ENCODE results near the gene PIK3R1.

The PIK3R1 gene

DNA sequence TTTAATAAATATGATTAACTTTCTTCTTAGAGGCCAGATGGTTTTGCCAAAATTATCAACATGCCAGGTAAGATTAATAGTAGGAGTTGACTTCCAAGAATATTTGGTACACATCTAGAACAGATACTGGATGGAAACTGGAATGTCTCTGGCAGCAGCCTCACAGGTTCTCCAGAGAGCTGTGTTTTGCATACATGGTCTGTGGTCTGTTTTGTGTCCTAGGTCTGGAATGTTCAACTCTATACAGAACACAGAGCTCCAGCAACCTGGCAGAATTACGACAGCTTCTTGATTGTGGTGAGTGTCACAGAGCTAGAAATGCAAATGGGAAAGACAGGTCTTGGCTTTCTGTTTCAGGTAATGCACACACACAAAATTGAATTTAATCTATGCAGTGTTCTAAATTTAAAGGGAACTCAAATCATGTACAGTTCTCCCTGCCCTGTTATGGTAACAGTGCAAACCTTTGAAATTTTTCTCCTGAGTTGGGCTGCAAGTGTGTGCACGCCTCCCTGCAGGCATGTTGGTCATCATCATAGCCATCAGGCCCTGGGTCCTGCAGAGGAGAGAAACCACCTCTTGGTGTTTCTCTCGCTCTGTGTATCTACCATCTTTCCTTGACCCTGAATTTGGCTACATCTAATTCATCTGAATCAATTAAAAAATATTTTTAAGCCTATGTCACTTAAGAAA, 58.3 kb downstream of the PIK3R1 start:
- H3K36me3 Mint-ChIP-seq: peaks cover 11% of the 10 kb centered on the region
- no peaks in the 10 kb centered on the region for H3K27me3 Mint-ChIP-seq
- no peaks in the 10 kb centered on the region for H3K9me3 Mint-ChIP-seq (ENCODE audit: low read depth)
- H3K27ac Mint-ChIP-seq: peak overlapping the region; percentile 36
- H3K4me1 Mint-ChIP-seq (ENCODE audit: low read depth): peaks cover 67% of the 10 kb centered on the region
- no peak overlapping the region for H3K4me3 Mint-ChIP-seq

DNA sequence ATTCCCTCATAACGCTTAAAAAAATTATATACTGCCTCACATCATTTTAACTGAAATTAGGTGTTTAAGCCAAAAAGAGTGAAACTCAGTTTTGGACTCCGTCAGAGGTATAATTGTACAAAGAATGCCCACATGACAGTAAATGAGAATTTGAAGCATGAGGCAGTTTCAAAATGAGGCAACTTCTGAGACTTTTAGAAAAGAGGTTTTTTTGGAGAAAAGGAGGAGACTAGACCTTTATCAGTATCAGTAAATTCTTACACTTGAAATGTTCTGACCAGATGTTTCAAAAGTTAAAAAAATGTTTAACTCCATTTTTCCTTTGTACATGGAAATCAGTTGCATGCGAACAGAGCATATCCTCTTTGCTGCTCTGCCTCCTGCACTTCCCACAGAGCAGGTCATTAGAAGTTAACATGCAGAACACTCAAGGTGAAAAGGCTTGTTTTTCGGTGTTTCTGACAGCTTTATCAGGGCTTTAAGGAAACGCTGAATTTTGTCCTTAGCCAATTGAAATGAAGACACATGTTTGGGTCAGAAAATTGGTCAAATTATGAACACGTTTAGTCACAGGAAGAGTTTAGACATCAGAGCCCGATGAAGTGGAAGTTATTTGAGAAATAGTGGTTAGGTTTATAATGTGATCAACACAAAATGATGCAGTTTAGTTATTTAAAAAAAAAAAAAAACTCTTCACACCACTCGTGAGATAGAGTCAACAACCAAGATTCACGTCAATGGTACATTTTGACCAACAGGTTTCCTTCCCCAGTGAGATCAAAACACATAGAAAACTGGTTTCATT, 59.5 kb downstream of the PIK3R1 start:
- H3K36me3 Mint-ChIP-seq: peaks cover 11% of the 10 kb centered on the region
- H3K4me1 Mint-ChIP-seq (ENCODE audit: low read depth): peaks cover 68% of the 10 kb centered on the region
- peak overlapping the region; percentile 14 for H3K4me3 Mint-ChIP-seq
- peak overlapping the region; percentile 87 for H3K27ac Mint-ChIP-seq
- no peaks in the 10 kb centered on the region for H3K9me3 Mint-ChIP-seq (ENCODE audit: low read depth)
- H3K27me3 Mint-ChIP-seq: no peaks in the 10 kb centered on the region

DNA sequence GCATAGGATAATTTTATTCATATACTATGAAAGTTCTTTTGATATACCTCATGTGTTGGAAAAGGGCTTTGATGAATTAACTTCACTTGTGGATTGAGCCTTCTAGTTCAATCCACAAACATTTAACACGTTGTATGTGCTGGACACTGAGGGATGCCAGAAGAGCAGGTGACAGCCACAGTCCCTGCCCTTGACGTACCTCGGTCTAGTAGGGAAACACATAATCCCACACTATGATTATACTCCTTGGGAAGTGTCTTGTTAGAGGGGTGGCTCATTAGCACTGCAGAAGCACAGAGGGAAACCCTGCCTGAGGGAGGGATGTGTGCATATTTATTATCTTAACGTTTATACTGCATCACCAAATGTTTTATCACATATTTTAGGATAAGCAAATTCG, 61.2 kb downstream of the PIK3R1 start:
- no peaks in the 10 kb centered on the region for H3K9me3 Mint-ChIP-seq (ENCODE audit: low read depth)
- H3K4me1 Mint-ChIP-seq (ENCODE audit: low read depth): peaks cover 67% of the 10 kb centered on the region
- peak overlapping the region; percentile 24 for H3K27ac Mint-ChIP-seq
- H3K36me3 Mint-ChIP-seq: peaks cover 11% of the 10 kb centered on the region
- H3K27me3 Mint-ChIP-seq: no peaks in the 10 kb centered on the region
- H3K4me3 Mint-ChIP-seq: no peak overlapping the region

DNA sequence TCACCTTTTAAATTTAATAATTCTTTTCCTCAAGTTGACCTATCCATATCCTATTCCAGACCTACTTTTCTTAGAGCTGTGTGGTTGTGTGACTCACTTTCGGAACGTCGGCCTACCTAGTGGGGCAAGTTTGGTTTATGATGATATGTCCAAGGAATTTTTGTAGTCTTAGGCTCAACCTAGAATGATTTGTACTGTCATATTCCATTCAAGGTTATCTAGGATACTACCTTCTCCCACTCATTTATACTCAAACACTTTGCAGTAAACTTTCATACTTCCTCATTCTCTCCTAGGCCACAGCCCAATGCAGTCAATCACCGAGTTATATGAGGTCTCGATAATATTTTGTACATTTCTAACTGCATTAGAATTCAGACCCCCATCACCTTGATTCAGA, 61.9 kb downstream of the PIK3R1 start:
- Mint-ChIP-seq H3K9me3 (ENCODE audit: low read depth) (no peaks in the 10 kb centered on the region), H3K4me1 (ENCODE audit: low read depth) (peaks cover 73% of the 10 kb centered on the region), H3K27ac (peak overlapping the region; percentile 77), H3K27me3 (no peaks in the 10 kb centered on the region), H3K4me3 (no peak overlapping the region), H3K36me3 (peaks cover 15% of the 10 kb centered on the region)

DNA sequence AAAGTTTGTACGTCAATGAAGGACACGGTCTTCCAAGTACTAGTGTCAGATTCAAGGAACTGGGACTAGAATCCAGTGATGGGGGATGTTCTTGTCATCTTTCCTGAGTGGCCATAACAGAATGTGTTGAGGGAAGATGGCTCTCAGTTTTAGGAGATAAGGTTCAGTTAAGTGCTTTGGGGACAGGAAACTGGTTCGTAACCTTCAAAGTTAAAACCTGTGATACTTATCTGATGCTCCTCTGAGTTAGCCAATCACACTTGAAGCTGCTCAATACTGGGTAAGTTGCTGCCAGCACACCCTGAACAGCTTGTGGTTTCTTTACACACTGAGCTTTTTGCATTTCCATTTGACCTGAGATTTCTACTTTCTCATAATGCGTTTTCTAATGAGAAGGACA, 64.4 kb downstream of the PIK3R1 start:
- no peaks in the 10 kb centered on the region for H3K9me3 Mint-ChIP-seq (ENCODE audit: low read depth)
- H3K36me3 Mint-ChIP-seq: peaks cover 15% of the 10 kb centered on the region
- peak overlapping the region; percentile 78 for H3K4me3 Mint-ChIP-seq
- peak overlapping the region; percentile 86 for H3K27ac Mint-ChIP-seq
- H3K27me3 Mint-ChIP-seq: no peaks in the 10 kb centered on the region
- H3K4me1 Mint-ChIP-seq (ENCODE audit: low read depth): peaks cover 81% of the 10 kb centered on the region

DNA sequence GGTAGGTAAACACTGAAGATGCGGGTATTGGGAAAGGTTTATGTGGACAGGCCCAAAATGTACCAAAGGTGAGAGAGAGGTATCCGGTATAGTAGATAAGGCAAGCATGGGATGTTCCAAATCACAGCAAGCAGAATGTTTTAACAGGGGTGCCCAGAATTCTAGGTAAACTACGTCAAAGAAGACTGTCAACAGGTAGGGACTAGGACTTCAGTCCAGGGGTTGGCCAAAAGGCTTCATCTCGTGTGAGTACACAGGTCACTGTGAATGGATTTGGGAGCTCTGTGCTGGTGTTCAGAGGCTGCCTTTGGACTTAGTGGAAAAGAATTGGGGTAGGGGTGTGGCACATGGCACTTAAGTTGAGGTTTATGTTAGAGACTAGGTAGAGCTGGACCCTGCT, 66.4 kb downstream of the PIK3R1 start:
- peak overlapping the region; percentile 78 for H3K4me3 Mint-ChIP-seq
- H3K27me3 Mint-ChIP-seq: no peaks in the 10 kb centered on the region
- peaks cover 89% of the 10 kb centered on the region for H3K4me1 Mint-ChIP-seq (ENCODE audit: low read depth)
- peaks cover 11% of the 10 kb centered on the region for H3K36me3 Mint-ChIP-seq
- no peaks in the 10 kb centered on the region for H3K9me3 Mint-ChIP-seq (ENCODE audit: low read depth)
- H3K27ac Mint-ChIP-seq: peak overlapping the region; percentile 91

DNA sequence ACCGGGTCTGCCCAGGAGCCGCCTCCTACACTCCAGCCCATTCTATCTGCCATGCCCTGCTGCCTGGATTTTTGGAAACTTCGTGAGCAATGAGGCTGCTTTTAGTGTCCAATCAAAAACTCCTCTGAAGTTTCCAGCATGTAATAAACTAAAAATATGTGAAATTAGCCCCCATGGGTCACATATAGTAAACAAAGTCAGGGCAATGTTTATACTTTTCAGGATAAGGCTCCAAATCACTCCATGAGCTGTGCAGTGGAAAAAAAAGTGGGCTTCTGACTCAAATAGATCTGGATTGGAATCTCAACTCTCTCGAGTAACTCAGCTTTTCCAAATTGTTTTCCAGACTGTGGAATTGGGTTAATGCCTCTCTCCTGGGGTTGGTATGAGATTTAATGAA, 68.2 kb downstream of the PIK3R1 start:
- H3K4me1 Mint-ChIP-seq (ENCODE audit: low read depth): peaks cover 95% of the 10 kb centered on the region
- H3K27me3 Mint-ChIP-seq: no peaks in the 10 kb centered on the region
- peak overlapping the region; percentile 91 for H3K27ac Mint-ChIP-seq
- H3K36me3 Mint-ChIP-seq: peaks cover 4% of the 10 kb centered on the region
- H3K4me3 Mint-ChIP-seq: peak overlapping the region; percentile 20
- H3K9me3 Mint-ChIP-seq (ENCODE audit: low read depth): no peaks in the 10 kb centered on the region

DNA sequence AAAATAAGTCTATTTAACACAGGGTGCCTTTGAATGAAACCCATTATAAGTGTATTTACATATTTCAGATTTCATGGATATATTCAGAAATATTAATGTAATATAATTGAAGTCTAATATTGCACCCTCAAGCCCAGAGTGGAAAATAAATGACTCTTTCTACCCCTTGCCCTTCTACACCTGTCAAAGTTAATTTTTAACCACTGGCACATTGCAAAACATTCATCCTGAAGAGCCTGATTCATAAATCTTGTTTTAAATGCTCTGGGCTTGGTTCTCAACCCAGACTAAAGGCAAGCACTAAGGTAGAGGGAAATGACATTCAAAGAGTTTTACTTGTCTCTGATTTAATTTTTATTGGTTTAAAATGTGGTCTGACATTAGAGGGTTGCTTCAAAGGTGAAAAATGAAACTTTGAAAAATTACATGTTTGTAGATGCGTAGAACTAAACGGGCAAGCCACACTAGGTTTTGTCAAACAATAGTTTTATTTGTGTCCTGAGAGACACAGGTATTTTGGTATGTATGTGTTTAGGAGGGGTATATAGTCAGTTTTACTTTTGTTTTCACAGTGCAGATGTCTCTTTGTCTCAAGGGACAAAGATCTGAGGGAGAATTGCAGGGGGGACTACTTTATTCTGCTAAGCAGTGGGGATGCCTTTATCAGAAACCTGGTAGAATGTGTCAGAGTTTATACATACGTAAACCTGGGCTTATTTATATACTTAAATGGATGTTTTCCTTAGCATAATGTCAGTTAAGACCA, 69.7 kb downstream of the PIK3R1 start:
- no peaks in the 10 kb centered on the region for H3K27me3 Mint-ChIP-seq
- peak overlapping the region; percentile 88 for H3K27ac Mint-ChIP-seq
- peak overlapping the region; percentile 73 for H3K4me3 Mint-ChIP-seq
- no peaks in the 10 kb centered on the region for H3K9me3 Mint-ChIP-seq (ENCODE audit: low read depth)
- peaks cover 4% of the 10 kb centered on the region for H3K36me3 Mint-ChIP-seq
- H3K4me1 Mint-ChIP-seq (ENCODE audit: low read depth): peaks cover 95% of the 10 kb centered on the region

DNA sequence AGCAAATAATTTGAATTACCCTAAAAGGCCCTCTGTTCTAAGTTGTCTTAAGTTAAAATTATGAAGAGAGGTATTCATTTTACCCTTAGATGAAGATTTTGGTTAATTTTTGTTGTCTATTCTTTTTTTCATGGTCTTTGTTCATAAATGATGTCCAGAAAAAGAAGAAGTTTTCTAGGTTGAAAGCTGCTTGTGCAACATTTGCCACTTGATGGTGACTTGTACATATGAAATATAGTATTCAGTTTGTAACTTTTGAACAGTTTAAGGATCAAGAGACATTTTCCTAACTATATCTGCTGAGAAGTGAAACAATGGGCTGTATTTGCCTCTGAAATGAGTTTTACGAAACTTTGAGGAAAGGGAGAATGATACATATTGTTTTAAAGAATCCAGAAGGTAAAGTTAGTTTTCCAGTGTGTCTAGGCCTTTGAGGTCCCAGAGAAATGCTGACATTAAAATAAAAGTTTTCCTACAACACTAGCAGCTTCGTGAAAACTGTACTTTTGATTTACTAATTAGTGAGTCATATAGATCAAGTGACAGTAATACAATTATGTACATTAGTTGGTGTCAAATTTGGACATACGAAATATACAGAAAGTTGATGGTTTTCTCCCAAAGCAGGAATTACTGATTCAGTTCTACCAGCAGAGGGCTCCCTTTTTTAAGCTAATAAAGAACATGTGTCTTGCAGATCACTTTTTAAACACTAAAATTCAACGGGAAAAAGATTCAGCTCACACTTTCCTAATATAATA, 70.5 kb downstream of the PIK3R1 start:
- peaks cover 93% of the 10 kb centered on the region for H3K4me1 Mint-ChIP-seq (ENCODE audit: low read depth)
- peak overlapping the region; percentile 88 for H3K27ac Mint-ChIP-seq
- H3K4me3 Mint-ChIP-seq: peak overlapping the region; percentile 73
- peaks cover 4% of the 10 kb centered on the region for H3K36me3 Mint-ChIP-seq
- no peaks in the 10 kb centered on the region for H3K9me3 Mint-ChIP-seq (ENCODE audit: low read depth)
- H3K27me3 Mint-ChIP-seq: no peaks in the 10 kb centered on the region

DNA sequence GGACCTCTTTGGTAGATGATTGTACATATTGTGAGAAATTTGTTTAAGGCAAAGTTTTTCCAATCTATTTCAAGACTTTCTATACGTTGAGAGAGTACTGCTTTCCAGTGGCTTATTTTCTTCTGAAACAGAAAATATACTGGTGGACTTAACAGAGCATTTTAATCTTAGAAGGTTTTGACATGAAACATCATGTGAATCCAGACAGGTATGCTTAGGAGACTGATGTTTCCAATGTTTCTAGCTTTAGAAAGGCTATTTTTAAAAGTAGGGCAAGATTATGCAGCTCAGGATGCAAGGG, 71.0 kb downstream of the PIK3R1 start:
- peak overlapping the region; percentile 88 for H3K27ac Mint-ChIP-seq
- H3K27me3 Mint-ChIP-seq: no peaks in the 10 kb centered on the region
- H3K9me3 Mint-ChIP-seq (ENCODE audit: low read depth): no peaks in the 10 kb centered on the region
- peak overlapping the region; percentile 73 for H3K4me3 Mint-ChIP-seq
- H3K36me3 Mint-ChIP-seq: peaks cover 4% of the 10 kb centered on the region
- H3K4me1 Mint-ChIP-seq (ENCODE audit: low read depth): peaks cover 92% of the 10 kb centered on the region

DNA sequence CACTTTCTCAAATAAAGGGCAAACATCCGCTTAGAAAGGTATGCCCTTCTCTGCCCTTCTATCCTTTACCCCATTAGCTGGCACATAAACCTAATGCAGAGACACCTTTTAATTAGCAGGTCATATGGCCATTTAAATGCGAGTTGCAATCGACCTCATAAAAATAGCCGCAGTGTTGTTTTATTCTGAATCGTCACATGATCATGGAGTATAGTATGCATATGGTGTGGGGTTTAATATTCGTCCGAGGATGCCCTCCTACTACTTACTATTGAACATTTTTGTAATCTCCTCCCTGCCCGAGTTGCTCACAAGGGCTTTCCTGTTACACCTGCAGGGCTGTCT, 72.0 kb downstream of the PIK3R1 start:
- H3K36me3 Mint-ChIP-seq: peaks cover 3% of the 10 kb centered on the region
- no peaks in the 10 kb centered on the region for H3K9me3 Mint-ChIP-seq (ENCODE audit: low read depth)
- H3K27me3 Mint-ChIP-seq: no peaks in the 10 kb centered on the region
- peaks cover 89% of the 10 kb centered on the region for H3K4me1 Mint-ChIP-seq (ENCODE audit: low read depth)
- peak overlapping the region; percentile 85 for H3K27ac Mint-ChIP-seq
- peak overlapping the region; percentile 91 for H3K4me3 Mint-ChIP-seq

DNA sequence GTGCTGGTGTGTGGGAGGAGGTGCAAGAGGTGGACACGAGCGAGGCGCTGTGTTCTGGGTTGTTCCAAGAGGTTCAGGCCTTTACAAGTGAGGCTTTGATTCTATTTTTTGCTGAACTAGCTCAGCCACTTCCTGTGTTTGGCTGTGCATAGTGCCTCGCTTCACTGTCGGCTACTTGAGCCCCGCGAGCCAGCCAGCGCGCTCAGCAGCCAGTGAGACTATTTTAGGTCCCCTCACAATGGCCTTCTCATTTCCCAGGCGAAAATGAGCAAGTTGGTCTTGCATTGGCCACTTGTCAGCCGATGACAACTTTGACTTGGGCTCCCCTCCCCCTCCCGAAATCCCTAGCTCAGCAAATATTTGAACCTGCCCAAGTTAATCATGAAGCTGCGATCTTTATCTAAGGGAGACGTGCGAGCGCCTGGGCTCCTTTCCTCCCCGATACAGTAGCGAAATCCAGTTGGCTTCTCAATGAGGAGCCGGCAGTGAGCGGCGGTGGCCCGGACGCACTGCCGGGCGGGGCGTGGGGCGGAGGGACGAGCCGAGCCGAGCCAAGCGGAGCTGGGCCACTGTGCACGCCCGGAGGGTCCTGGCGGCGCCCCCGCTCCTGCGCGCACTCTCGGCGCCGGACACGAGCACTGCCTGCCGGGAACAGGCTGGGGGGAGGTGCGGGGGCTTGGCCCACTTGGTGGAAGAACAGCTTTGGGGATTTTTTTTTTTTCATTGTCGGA, 72.6 kb downstream of the PIK3R1 start:
- Mint-ChIP-seq H3K27ac (peak overlapping the region; percentile 88), H3K27me3 (no peaks in the 10 kb centered on the region), H3K4me1 (ENCODE audit: low read depth) (peaks cover 85% of the 10 kb centered on the region), H3K36me3 (peaks cover 3% of the 10 kb centered on the region), H3K4me3 (peak overlapping the region; percentile 91), H3K9me3 (ENCODE audit: low read depth) (no peaks in the 10 kb centered on the region)

DNA sequence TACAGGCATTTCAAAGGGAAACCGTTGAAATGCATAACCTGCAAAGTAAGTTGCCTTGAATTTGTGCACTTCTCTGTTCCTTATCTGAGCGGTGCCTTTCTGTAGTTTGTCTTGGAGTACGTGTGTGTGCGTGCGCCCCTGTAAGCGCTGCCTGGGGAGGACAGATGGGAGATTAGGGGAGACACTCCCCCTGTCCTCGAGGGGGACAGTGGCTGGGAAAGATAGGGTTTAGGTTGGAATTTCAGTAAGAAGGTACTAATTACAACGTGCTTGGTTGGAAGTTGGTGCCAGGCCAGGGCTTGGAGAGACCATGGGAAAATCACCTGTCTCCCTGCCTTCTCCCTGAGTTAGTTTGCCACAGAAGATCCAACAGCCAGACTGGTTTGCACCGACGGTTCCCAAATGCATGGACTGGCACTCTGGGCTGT, 73.2 kb downstream of the PIK3R1 start:
- Mint-ChIP-seq H3K9me3 (ENCODE audit: low read depth) (no peaks in the 10 kb centered on the region), H3K36me3 (peaks cover 3% of the 10 kb centered on the region), H3K4me1 (ENCODE audit: low read depth) (peaks cover 79% of the 10 kb centered on the region), H3K4me3 (peak overlapping the region; percentile 91), H3K27ac (peak overlapping the region; percentile 88), H3K27me3 (no peaks in the 10 kb centered on the region)

DNA sequence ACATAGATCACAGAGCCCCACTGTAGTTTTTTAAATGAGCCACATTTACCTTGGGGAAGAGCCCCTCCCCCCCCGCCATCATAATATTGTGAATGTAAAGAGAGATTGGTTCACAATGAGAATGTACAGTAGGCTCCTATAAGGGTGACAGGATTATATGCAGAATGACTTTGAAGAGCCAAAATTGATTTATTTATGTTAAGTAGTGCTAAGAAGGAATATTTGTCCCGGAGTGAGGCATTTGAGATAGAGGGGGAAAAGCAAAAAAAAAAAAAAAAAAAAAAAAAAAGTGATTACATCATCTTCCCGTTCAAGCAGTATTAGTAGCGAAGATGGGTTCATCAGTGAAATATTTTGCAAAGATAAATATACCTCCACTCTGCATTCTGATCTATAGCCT, 73.9 kb downstream of the PIK3R1 start:
- H3K4me1 Mint-ChIP-seq (ENCODE audit: low read depth): peaks cover 71% of the 10 kb centered on the region
- H3K27ac Mint-ChIP-seq: peak overlapping the region; percentile 66
- peaks cover 6% of the 10 kb centered on the region for H3K36me3 Mint-ChIP-seq
- no peaks in the 10 kb centered on the region for H3K9me3 Mint-ChIP-seq (ENCODE audit: low read depth)
- H3K27me3 Mint-ChIP-seq: no peaks in the 10 kb centered on the region
- peak overlapping the region; percentile 30 for H3K4me3 Mint-ChIP-seq

All from activated naive CD8-positive, alpha-beta T cell (primary cell).